ENCODE data around the gene TSPAN14.

- TF ChIP-seq JUND (IDR thresholded peaks at IDR 0.05) (no peak), CTCF (IDR thresholded peaks at IDR 0.05; ENCODE audit: low read depth, low read length, missing input control) (no peak), FOXA1 (IDR thresholded peaks at IDR 0.05) (no peak), TAF1 (conservative IDR thresholded peaks at IDR 0.05) (no peak), MAX (IDR thresholded peaks at IDR 0.05) (no peak)
Observed at GRCh38 chr10:80515511-80515910, 61.4 kb downstream of the TSPAN14 start.
